GM12878 (cell line): Measurements from ENCODE around the gene HTD2. TPM values are rescaled to one million over a fixed set of nuclear protein-coding genes. Genes with fewer than 3 reads are reported as not detected.

Experiments
- ATAC-seq: fragments of 200-7000 bp; cut with Tn5 transposase; 3 replicates; pipeline ENCODE4 v1.9.1; 2020; ENCODE audit warnings: mild to moderate bottlenecking, moderate library complexity
- BruUV-seq: library from RNA; stranded (reverse); fragments of 400-500 nt; replicated peaks from 2 replicates; lab custom pipeline; 2021; lab: Mats Ljungman, UMichigan
- CTCF ChIA-PET: fragments of 300-600 bp; sonication (Branson Sonifier 250); formaldehyde crosslinking; extraction: SDS; loops from one replicate; lab custom pipeline; 2021; ENCODE audit warnings: inconsistent platforms; lab: Yijun Ruan, JAX
- POLR2A ChIA-PET: fragments of 350-600 bp; formaldehyde crosslinking; extraction: SDS; loops from one replicate; lab custom pipeline; 2021; ENCODE audit warnings: inconsistent platforms; lab: Charles Lee
- RAD21 ChIA-PET: fragments of 300-600 bp; sonication (Branson Sonifier 250); formaldehyde crosslinking; loops from one replicate; lab custom pipeline; 2023; ENCODE audit warnings: antibody characterized with exemption; ENCODE audit not compliant: unreplicated experiment; lab: Charles Lee
- SMC1A ChIA-PET: fragments of 300-600 bp; sonication (Branson Sonifier 250); formaldehyde crosslinking; loops from one replicate; lab custom pipeline; 2023; ENCODE audit not compliant: unreplicated experiment, uncharacterized antibody; lab: Charles Lee
- DNase-seq: peaks from one replicate; pipeline ENCODE4 v3.0.0-alpha.2; 2011; ENCODE audit warnings: low read depth, low spot score
- FAIRE-seq: peaks from 3 replicates; lab custom pipeline; 2011; peaks lifted over from hg19 to GRCh38; lab: Jason Lieb, UNC
- H2AFZ ChIP-seq: 2 replicates; pipeline ENCODE4 v1.6.0; 2011; ENCODE audit warnings: low read depth, low read length, control low read depth; ENCODE audit not compliant: control insufficient read depth
- H3K27ac ChIP-seq: 2 replicates; pipeline ENCODE4 v1.5.1; 2011; ENCODE audit warnings: control low read depth; ENCODE audit not compliant: control insufficient read depth, insufficient read depth
- H3K27me3 ChIP-seq, 2 experiments: replicated peaks in 1 of 2; 2 replicates each; pipeline versions ENCODE4 v1.6.0 to v1.6.1; 2011; ENCODE audit warnings: low read length in 1 of 2; ENCODE audit not compliant: control insufficient read depth in 2 of 2, insufficient read depth in 2 of 2
- H3K36me3 ChIP-seq, 2 experiments: 2 replicates each; pipeline ENCODE4 v1.5.1; 2011; ENCODE audit warnings: low read length in 1 of 2; ENCODE audit not compliant: control insufficient read depth in 2 of 2, insufficient read depth in 2 of 2
- H3K4me1 ChIP-seq: 2 replicates; pipeline ENCODE4 v1.6.1; 2011; ENCODE audit warnings: mild to moderate bottlenecking, low read length, moderate library complexity, mixed read lengths; ENCODE audit not compliant: control insufficient read depth, insufficient read depth
- H3K4me2 ChIP-seq: 2 replicates; pipeline ENCODE4 v1.6.0; 2011; ENCODE audit warnings: control low read depth; ENCODE audit not compliant: control insufficient read depth, insufficient read depth
- H3K4me3 ChIP-seq: fragments of 200-600 bp; sonication (generic); 2 replicates; pipeline ENCODE4 v1.5.1; 2016
- H3K79me2 ChIP-seq: 2 replicates; pipeline ENCODE4 v1.6.0; 2011; ENCODE audit warnings: low read length; ENCODE audit not compliant: control insufficient read depth, insufficient read depth
- H3K9ac ChIP-seq: 2 replicates; pipeline ENCODE4 v1.8.0; 2011; ENCODE audit warnings: low read length, control low read depth, mixed read lengths; ENCODE audit not compliant: control insufficient read depth, insufficient read depth
- H3K9me3 ChIP-seq: replicated peaks from 3 replicates; pipeline ENCODE4 v1.5.1; 2011; ENCODE audit warnings: mild to moderate bottlenecking, low read length; ENCODE audit not compliant: control insufficient read depth, insufficient read depth
- H4K20me1 ChIP-seq: 2 replicates; pipeline ENCODE4 v1.6.0; 2011; ENCODE audit not compliant: control insufficient read depth, insufficient read depth
- ASH2L ChIP-seq: fragments of 300-600, 200-600 bp; sonication (generic); IDR thresholded peaks from 2 replicates; pipeline ENCODE4 v1.6.1; 2017; ENCODE audit warnings: low read depth, mild to moderate bottlenecking, borderline replicate concordance
- BCL3 ChIP-seq: IDR thresholded peaks from 2 replicates; pipeline ENCODE4 v1.6.1; 2011; ENCODE audit warnings: borderline replicate concordance, low read depth, mild to moderate bottlenecking, moderate library complexity, low read length; ENCODE audit not compliant: insufficient read depth, poor library complexity, severe bottlenecking
- BHLHE40 ChIP-seq, 2 experiments: fragments of 450-650 bp in 1 of 2; IDR thresholded peaks; 2 replicates each; pipeline ENCODE4 v1.6.1; 2011 to 2017; ENCODE audit warnings: low read depth in 2 of 2, borderline replicate concordance in 1 of 2, improper control_type of control experiment in 1 of 2, low read length in 1 of 2, mild to moderate bottlenecking in 1 of 2
- E4F1 ChIP-seq: fragments of 450-650 bp; IDR thresholded peaks from 2 replicates; pipeline ENCODE4 v1.6.1; 2018; ENCODE audit warnings: borderline replicate concordance, mild to moderate bottlenecking; ENCODE audit not compliant: partially characterized antibody
- HCFC1 ChIP-seq: fragments of 150-350 bp; IDR thresholded peaks from 2 replicates; pipeline ENCODE4 v1.6.1; 2014; ENCODE audit warnings: low read length
- STAT1 ChIP-seq: fragments of 450-650 bp; conservative IDR thresholded peaks from 2 replicates; pipeline ENCODE4 v1.6.1; 2014; ENCODE audit warnings: antibody characterized with exemption, mild to moderate bottlenecking
- SUPT20H ChIP-seq: IDR thresholded peaks from 2 replicates; pipeline ENCODE4 v1.6.1; 2011; ENCODE audit warnings: low read depth, mild to moderate bottlenecking, low read length, moderate library complexity, borderline replicate concordance; ENCODE audit not compliant: control insufficient read depth
- ZBTB33 ChIP-seq: fragments of 450-650 bp; IDR thresholded peaks from 2 replicates; pipeline ENCODE4 v1.6.1; 2017; ENCODE audit warnings: mild to moderate bottlenecking
- ZNF217 ChIP-seq: fragments of 450-650 bp; IDR thresholded peaks from 2 replicates; pipeline ENCODE4 v1.6.1; 2017; ENCODE audit warnings: antibody characterized with exemption, mild to moderate bottlenecking
- ZSCAN29 ChIP-seq: fragments of 450-650 bp; IDR thresholded peaks from 2 replicates; pipeline ENCODE4 v1.6.1; 2017; ENCODE audit warnings: mild to moderate bottlenecking, moderate library complexity
- WGBS: methylation state at CpG from one replicate; pipeline ENCODE4 v1.1.6; 2016; ENCODE audit warnings: low lambda C conversion rate; ENCODE audit not compliant: insufficient replicate concordance, insufficient coverage; ENCODE audit errors: missing lambda C conversion rate; 5-methylcytosine and 5-hydroxymethylcytosine counted together
- in situ Hi-C: fragments of 300-500 bp; cut with MboI; formaldehyde crosslinking; loops from 9 replicates; pipeline ENCODE4 v1.14.3; 2018; ENCODE audit warnings: mixed read lengths
- intact Hi-C: fragments of 100-400 bp; cut with micrococcal nuclease; formaldehyde crosslinking; loops from one replicate; pipeline ENCODE4 v1.14.2; 2022; ENCODE audit not compliant: unreplicated experiment
- polyA plus RNA-seq, 11 experiments: library from polyadenylated mRNA; depleted of rRNA in 4 of 11; unstranded in 6 of 11; stranded (reverse) in 5 of 11; fragments of >200 nt; fragmentation: Nextera tagmentation in 4 of 11; fragmentation: Illumina TruSeq in 1 of 11; extraction: Ambion mirVana in 4 of 11; extraction: Trizol in 1 of 11; gene quantifications; 1 replicate in 1 of 11; 2 replicates in 10 of 11; pipeline versions ENCODE4 v1.2.1 to v1.2.3, GENCODE V29; 2011 to 2016; ENCODE audit warnings: inconsistent platforms in 2 of 11, missing spikeins in 2 of 11, low read depth in 1 of 11
- total RNA-seq, 4 experiments: library from RNA; depleted of rRNA in 3 of 4; stranded (reverse); fragments of >200 nt in 3 of 4; fragmentation: Illumina TruSeq in 1 of 4; extraction: Trizol in 1 of 4; gene quantifications; 2 replicates each; pipeline versions ENCODE4 v1.2.1 to v1.2.3, GENCODE V29; 2013 to 2021
- TF ChIP-seq, protein P1 (sequence below): fragments of 450-650 bp; formaldehyde crosslinking; IDR thresholded peaks from 2 replicates; pipeline ENCODE4 v1.5.0; 2022; ENCODE audit warnings: mild to moderate bottlenecking, missing genetic modification characterization

The HTD2 gene
- total and polyA plus RNA-seq, 10 of the 15 experiments (the other 5 are each of a cell fraction or from before 2014, with no cell fraction given) = 5.9 to 24.7 (median 9.5) TPM

DNA sequence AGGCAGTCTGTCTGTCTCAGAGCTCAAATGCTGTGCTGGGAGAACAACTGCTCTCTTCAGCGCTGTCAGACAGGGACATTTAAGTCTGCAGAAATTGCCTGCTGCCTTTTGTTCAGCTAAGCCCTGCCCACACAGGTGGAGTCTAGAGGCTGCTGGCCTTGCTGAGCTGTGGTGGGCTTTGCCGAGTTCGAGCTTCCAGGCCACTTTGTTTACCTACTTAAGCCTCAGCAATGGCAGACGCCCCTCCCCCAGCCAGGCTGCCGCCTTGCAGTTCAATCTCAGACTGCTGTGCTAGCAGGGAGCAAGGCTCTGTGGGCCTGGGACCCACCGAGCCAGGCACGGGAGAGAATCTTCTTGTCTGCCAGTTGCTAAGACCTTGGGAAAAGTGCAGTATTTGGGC lies 25.3 kb upstream of the HTD2 start:
- H3K9me3 ChIP-seq = no peaks in the 10 kb centered on the region
- peaks cover 0 to 6% of the 10 kb centered on the region in 2 experiments; a peak in 2 of 4 replicates for H3K36me3 ChIP-seq
- no peaks in the 10 kb centered on the region for H3K27me3 ChIP-seq
- no TSS peak for BruUV-seq
- in situ Hi-C loops (no loop called here), intact Hi-C loops (no loop called here)
- no peak overlapping the region for H3K4me2 ChIP-seq
- no peak overlapping the region for H3K9ac ChIP-seq
- SMC1A ChIA-PET = interaction anchor here (0.6 to 1.1 kb wide), 2 partner anchors 9 to 147 kb away, joined by 3 read pairs; no protein-coding TSS in a partner anchor
- POLR2A ChIA-PET = no interaction called here
- no peaks in the 10 kb centered on the region for H3K4me1 ChIP-seq
- no peak for FAIRE-seq
- no peak for ATAC-seq
- no peak for DNase-seq
- RAD21 ChIA-PET = interaction anchor here (1.1 kb wide), 1 partner anchor 63 kb away, joined by 4 read pairs; no protein-coding TSS in a partner anchor
- H2AFZ ChIP-seq = no peak overlapping the region
- WGBS = 85% methylated on average over 7 of the region's 7 CpGs
- no peaks in the 10 kb centered on the region for H3K79me2 ChIP-seq
- H4K20me1 ChIP-seq = no peaks in the 10 kb centered on the region
- CTCF ChIA-PET = interaction anchor here (2.5 kb wide), 1 partner anchor 19 kb away, joined by 7 read pairs; no protein-coding TSS in a partner anchor
- TF ChIP-seq, protein P1, sequence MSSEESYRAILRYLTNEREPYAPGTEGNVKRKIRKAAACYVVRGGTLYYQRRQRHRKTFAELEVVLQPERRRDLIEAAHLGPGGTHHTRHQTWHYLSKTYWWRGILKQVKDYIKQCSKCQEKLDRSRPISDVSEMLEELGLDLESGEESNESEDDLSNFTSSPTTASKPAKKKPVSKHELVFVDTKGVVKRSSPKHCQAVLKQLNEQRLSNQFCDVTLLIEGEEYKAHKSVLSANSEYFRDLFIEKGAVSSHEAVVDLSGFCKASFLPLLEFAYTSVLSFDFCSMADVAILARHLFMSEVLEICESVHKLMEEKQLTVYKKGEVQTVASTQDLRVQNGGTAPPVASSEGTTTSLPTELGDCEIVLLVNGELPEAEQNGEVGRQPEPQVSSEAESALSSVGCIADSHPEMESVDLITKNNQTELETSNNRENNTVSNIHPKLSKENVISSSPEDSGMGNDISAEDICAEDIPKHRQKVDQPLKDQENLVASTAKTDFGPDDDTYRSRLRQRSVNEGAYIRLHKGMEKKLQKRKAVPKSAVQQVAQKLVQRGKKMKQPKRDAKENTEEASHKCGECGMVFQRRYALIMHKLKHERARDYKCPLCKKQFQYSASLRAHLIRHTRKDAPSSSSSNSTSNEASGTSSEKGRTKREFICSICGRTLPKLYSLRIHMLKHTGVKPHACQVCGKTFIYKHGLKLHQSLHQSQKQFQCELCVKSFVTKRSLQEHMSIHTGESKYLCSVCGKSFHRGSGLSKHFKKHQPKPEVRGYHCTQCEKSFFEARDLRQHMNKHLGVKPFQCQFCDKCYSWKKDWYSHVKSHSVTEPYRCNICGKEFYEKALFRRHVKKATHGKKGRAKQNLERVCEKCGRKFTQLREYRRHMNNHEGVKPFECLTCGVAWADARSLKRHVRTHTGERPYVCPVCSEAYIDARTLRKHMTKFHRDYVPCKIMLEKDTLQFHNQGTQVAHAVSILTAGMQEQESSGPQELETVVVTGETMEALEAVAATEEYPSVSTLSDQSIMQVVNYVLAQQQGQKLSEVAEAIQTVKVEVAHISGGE (CRISPR knock-in tag) = no peak
- no peak for TF ChIP-seq ASH2L
- no peak for TF ChIP-seq BHLHE40 (IDR thresholded peaks at IDR 0.05; ENCODE audit: borderline replicate concordance in 1 of 2, low read depth in 2 of 2, low read length in 1 of 2)
- no peak for TF ChIP-seq E4F1
- TF ChIP-seq HCFC1 = no peak
- TF ChIP-seq STAT1 = no peak
- no peak for TF ChIP-seq BCL3
- no peak for TF ChIP-seq ZBTB33
- TF ChIP-seq ZNF217 = no peak
- TF ChIP-seq SUPT20H = no peak
- no peak for TF ChIP-seq ZSCAN29
- TF ChIP-seq, all 136 proteins: peak for 0
- no peak overlapping the region for H3K27ac ChIP-seq
- H3K4me3 ChIP-seq = no peak overlapping the region
